ENCODE data around the gene AKR1C2. TPM values are rescaled to one million over a fixed set of nuclear protein-coding genes. Genes with fewer than 3 reads are reported as not detected.
"Not testable (repeated sequence)": the region's sequence is repeated elsewhere in the genome, so short reads cannot be mapped to it uniquely, and the experiment has no call there.

The AKR1C2 gene
- total and polyA plus RNA-seq, 9 of the 15 experiments (the other 6 are each of a cell fraction or from before 2014, with no cell fraction given): 13.8 to 74.0 (median 30.5) TPM

DNA sequence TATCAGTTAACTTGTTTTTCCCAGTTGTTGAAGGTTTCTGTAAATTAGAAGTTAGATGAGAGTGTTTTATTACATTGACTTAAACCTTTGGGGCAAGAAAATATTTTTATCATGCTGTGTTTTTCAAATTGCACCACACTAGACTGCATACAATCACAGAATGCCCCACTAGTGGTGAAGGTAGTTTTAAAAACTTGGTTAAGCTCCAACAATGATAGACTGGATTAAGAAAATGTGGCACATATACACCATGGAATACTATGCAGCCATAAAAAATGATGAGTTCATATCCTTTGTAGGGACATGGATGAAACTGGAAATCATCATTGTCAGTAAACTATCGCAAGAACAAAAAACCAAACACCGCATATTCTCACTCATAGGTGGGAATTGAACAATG lies 33.3 kb downstream of the AKR1C2 start:
- H3K27ac ChIP-seq (ENCODE audit: extremely low read depth, low read depth, low read length); H4K20me1 ChIP-seq (replicated peaks; ENCODE audit: control insufficient read depth, insufficient read depth, low read length); H3K4me3 ChIP-seq; in situ Hi-C loops (cut with MboI); intact Hi-C loops (cut with micrococcal nuclease); H3K79me2 ChIP-seq (ENCODE audit: control insufficient read depth, insufficient read depth, low read length); H3K9me1 ChIP-seq (ENCODE audit: control insufficient read depth, insufficient read depth, low read length); H3K9me3 ChIP-seq (replicated peaks; ENCODE audit: control insufficient read depth, insufficient read depth, low read depth, low read length); H3K4me2 ChIP-seq (ENCODE audit: insufficient read depth, low read length); CTCF ChIA-PET (ENCODE audit: low intra/inter-chr PET ratio); H3K27me3 ChIP-seq (ENCODE audit: control insufficient read depth in 2 of 2, insufficient read depth in 2 of 2, low read length in 2 of 2); BruUV-seq (replicated peaks); FAIRE-seq; H3K9ac ChIP-seq (ENCODE audit: insufficient read depth in 1 of 2, low read depth in 2 of 2, low read length in 2 of 2); ATAC-seq; H2AFZ ChIP-seq (ENCODE audit: low read depth, low read length); DNase-seq (ENCODE audit: extremely low read depth in 1 of 4, low spot score in 3 of 4); H3K4me1 ChIP-seq (replicated peaks in 1 of 2; ENCODE audit: control insufficient read depth in 2 of 2, insufficient read depth in 2 of 2, low read length in 2 of 2): not testable (repeated sequence)
- POLR2A ChIA-PET: interaction anchor here (0.6 kb wide), 1 partner anchor 668 kb away, joined by 7 read pairs; no protein-coding TSS in a partner anchor
- peaks cover 26% of the 10 kb centered on the region; the same call in 2 of the 3 replicates for H3K36me3 ChIP-seq (ENCODE audit: control insufficient read depth, insufficient read depth, low read length)
- WGBS (ENCODE audit: insufficient coverage, low coverage, missing lambda C conversion rate): 24% methylated on average over 2 of the region's 2 CpGs
- peak; percentile 45; the same call in 1 of the 2 replicates for TF ChIP-seq BCOR (IDR thresholded peaks at IDR 0.05)
- peak; percentile 68 for TF ChIP-seq ZNF146 (CRISPR knock-in tag; IDR thresholded peaks at IDR 0.05; ENCODE audit: unreplicated experiment)
- TF ChIP-seq KDM1A (IDR thresholded peaks at IDR 0.05): peak in 1 of 2 experiments; percentile 46; a peak in 2 of 4 replicates

DNA sequence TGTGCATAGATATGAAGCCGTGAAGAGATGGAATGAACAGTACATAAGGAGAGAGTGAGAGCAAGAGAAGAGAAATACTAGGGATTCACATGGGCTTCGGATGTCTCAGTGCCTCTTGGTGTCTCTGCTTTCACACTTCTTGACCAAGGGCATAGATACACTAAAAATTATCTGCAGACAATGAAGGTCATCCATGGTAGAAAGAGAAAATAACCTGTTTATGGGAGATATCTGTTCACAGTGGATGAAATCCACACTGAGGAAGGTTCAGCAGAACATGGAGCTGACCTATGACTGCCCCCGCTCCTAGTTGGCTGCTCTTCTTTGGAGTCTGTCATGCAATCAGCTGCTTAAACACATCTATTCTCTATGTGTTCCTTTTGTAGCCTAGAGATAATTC lies 34.4 kb downstream of the AKR1C2 start:
- CTCF ChIA-PET (ENCODE audit: low intra/inter-chr PET ratio); H2AFZ ChIP-seq (ENCODE audit: low read depth, low read length); ATAC-seq; H3K4me1 ChIP-seq (replicated peaks in 1 of 2; ENCODE audit: control insufficient read depth in 2 of 2, insufficient read depth in 2 of 2, low read length in 2 of 2); H3K27me3 ChIP-seq (ENCODE audit: control insufficient read depth in 2 of 2, insufficient read depth in 2 of 2, low read length in 2 of 2); BruUV-seq (replicated peaks); H3K27ac ChIP-seq (ENCODE audit: extremely low read depth, low read depth, low read length); H3K4me2 ChIP-seq (ENCODE audit: insufficient read depth, low read length); POLR2A ChIA-PET; H4K20me1 ChIP-seq (replicated peaks; ENCODE audit: control insufficient read depth, insufficient read depth, low read length); H3K4me3 ChIP-seq; intact Hi-C loops (cut with micrococcal nuclease); H3K9me1 ChIP-seq (ENCODE audit: control insufficient read depth, insufficient read depth, low read length); FAIRE-seq; H3K9me3 ChIP-seq (replicated peaks; ENCODE audit: control insufficient read depth, insufficient read depth, low read depth, low read length); DNase-seq (ENCODE audit: extremely low read depth in 1 of 4, low spot score in 3 of 4); H3K9ac ChIP-seq (ENCODE audit: insufficient read depth in 1 of 2, low read depth in 2 of 2, low read length in 2 of 2); in situ Hi-C loops (cut with MboI): not testable (repeated sequence)
- Histone ChIP-seq H3K36me3 (ENCODE audit: control insufficient read depth, insufficient read depth, low read length) (peaks cover 26% of the 10 kb centered on the region; the same call in 2 of the 3 replicates), H3K79me2 (ENCODE audit: control insufficient read depth, insufficient read depth, low read length) (peaks cover 17% of the 10 kb centered on the region)
- 68% methylated on average over 3 of the region's 3 CpGs for WGBS (ENCODE audit: insufficient coverage, low coverage, missing lambda C conversion rate)

DNA sequence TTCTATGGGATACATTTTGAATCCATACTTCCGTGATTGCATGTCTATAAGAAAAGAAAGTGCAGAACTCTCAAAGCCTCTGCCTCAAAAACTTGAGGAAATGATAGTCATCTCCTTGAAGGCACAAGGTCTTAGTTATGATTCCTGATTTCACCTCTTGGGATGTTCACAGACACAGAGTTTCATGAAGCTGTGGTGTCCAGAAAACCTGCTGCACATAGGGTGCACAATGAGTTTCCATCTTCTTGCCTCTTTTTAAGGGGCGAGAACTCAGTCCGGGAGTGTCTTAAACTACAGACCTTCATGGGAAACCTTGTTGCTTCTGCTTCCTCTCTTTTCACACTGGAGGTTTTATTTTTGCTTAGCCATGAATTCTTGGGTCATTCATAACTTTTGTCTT lies 36.5 kb downstream of the AKR1C2 start:
- H3K9me3 ChIP-seq (replicated peaks; ENCODE audit: control insufficient read depth, insufficient read depth, low read depth, low read length); in situ Hi-C loops (cut with MboI); H3K9ac ChIP-seq (ENCODE audit: insufficient read depth in 1 of 2, low read depth in 2 of 2, low read length in 2 of 2); H3K27me3 ChIP-seq (ENCODE audit: control insufficient read depth in 2 of 2, insufficient read depth in 2 of 2, low read length in 2 of 2); H4K20me1 ChIP-seq (replicated peaks; ENCODE audit: control insufficient read depth, insufficient read depth, low read length); FAIRE-seq; H3K4me2 ChIP-seq (ENCODE audit: insufficient read depth, low read length); H3K9me1 ChIP-seq (ENCODE audit: control insufficient read depth, insufficient read depth, low read length); CTCF ChIA-PET (ENCODE audit: low intra/inter-chr PET ratio); BruUV-seq (replicated peaks); intact Hi-C loops (cut with micrococcal nuclease); H2AFZ ChIP-seq (ENCODE audit: low read depth, low read length); ATAC-seq; POLR2A ChIA-PET; H3K27ac ChIP-seq (ENCODE audit: extremely low read depth, low read depth, low read length); H3K4me1 ChIP-seq (replicated peaks in 1 of 2; ENCODE audit: control insufficient read depth in 2 of 2, insufficient read depth in 2 of 2, low read length in 2 of 2); DNase-seq (ENCODE audit: extremely low read depth in 1 of 4, low spot score in 3 of 4); H3K4me3 ChIP-seq: not testable (repeated sequence)
- Histone ChIP-seq H3K36me3 (ENCODE audit: control insufficient read depth, insufficient read depth, low read length) (peaks cover 26% of the 10 kb centered on the region; the same call in 2 of the 3 replicates), H3K79me2 (ENCODE audit: control insufficient read depth, insufficient read depth, low read length) (peaks cover 23% of the 10 kb centered on the region)
- 96% methylated on average over 3 of the region's 3 CpGs for WGBS (ENCODE audit: insufficient coverage, low coverage, missing lambda C conversion rate)

Measured in K562 (cell line).